Lower leg skin (tissue), 3 donors: ENCODE measurements around the gene ORC3.

ENCODE experiments used
- POLR2A ChIP-seq, 2 donors: fragments of 450-650 bp; IDR thresholded peaks; one replicate each; pipeline ENCODE4 v1.6.1; 2016 to 2017; ENCODE audit warnings: antibody characterized with exemption in 2 of 2, mild to moderate bottlenecking in 1 of 2, moderate library complexity in 1 of 2
- TF ChIP-seq, protein P1 (sequence below), 3 donors: fragments of 450-650 bp; IDR thresholded peaks; one replicate each; pipeline ENCODE4 v1.5.1; 2016; ENCODE audit warnings: antibody characterized with exemption in 3 of 3, mild to moderate bottlenecking in 3 of 3, moderate library complexity in 2 of 3

DNA sequence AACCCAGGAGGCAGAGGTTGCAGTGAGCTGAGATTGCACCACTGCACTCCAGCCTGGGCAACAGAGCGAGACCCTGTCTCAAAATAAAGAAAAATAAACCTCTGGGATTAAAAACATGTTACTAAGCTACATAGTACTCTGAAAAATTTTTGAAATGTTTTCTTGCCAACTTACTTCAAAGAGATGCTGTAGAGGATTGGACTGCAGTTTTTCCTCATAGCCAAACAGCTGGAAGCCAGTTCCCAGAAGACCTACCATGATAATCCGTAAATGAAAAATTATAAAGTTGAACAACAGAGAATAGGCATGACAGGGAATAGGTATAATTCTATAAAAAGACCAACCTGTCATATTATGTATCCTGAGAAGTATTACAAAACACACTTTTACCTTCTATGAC, 48.2 kb upstream of the ORC3 start:
- TF ChIP-seq, protein P1, sequence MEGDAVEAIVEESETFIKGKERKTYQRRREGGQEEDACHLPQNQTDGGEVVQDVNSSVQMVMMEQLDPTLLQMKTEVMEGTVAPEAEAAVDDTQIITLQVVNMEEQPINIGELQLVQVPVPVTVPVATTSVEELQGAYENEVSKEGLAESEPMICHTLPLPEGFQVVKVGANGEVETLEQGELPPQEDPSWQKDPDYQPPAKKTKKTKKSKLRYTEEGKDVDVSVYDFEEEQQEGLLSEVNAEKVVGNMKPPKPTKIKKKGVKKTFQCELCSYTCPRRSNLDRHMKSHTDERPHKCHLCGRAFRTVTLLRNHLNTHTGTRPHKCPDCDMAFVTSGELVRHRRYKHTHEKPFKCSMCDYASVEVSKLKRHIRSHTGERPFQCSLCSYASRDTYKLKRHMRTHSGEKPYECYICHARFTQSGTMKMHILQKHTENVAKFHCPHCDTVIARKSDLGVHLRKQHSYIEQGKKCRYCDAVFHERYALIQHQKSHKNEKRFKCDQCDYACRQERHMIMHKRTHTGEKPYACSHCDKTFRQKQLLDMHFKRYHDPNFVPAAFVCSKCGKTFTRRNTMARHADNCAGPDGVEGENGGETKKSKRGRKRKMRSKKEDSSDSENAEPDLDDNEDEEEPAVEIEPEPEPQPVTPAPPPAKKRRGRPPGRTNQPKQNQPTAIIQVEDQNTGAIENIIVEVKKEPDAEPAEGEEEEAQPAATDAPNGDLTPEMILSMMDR (IDR thresholded peaks at IDR 0.05) = no peak
- no peak for TF ChIP-seq POLR2A (IDR thresholded peaks at IDR 0.05)
